NCI-H524 (cell line): Measurements from ENCODE around the gene LGALS9B.
A peak's percentile ranks its signal among the peaks of the same experiment; 100 is the strongest.
"Not testable (repeated sequence)": the region's sequence is repeated elsewhere in the genome, so short reads cannot be mapped to it uniquely, and the experiment has no call there.

Source experiments
- DNase-seq, 2 experiments: peaks; one replicate each; lab custom pipeline; 2025; lab: John Stamatoyannopoulos, UW

The LGALS9B gene

DNA sequence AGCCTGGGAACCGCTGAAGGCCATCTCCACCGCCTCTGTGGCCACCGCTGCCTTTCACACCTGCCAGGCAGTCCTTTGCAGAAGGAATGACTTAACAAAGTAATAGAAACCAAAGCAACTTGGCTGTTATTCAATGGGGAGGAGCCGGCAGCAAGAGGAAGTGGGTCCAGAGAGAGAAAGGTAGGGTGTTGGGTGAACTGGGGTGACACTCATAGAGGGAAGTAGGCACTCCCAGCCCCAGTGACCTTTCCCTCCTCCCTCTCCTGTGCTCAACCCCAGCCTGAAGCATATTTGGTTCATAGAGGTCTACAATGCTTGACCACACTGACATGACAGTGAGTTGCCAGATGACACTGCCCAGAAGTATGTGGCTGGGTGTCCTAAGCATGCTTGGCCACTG is at the start of gene LGALS9B:
TSS of gene LGALS9B (minus strand) at position 93 of the 400 bp plus-strand sequence. CDS start at position 24, 69 bp downstream.
- DNase-seq: not testable (repeated sequence)

DNA sequence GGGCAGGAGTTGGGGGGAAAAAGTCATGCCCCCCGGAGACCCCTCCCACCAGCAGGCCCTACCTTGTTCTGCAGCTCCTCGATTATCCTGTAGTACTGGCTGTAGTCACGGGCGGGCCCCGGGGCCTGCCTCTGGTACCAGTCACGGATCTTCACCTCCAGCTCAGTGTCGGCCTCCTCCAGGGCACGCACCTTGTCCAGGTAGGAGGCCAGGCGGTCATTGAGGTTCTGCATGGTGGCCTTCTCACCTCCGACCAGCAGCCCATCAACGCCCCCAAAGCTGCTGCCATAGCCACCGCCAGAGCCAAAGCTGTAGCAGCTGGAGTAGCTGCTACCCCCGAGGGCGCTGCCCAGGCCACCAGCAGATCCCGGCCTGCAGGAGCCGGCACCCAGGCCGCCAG is 49.6 kb upstream of the LGALS9B start:
- not testable (repeated sequence) for DNase-seq

DNA sequence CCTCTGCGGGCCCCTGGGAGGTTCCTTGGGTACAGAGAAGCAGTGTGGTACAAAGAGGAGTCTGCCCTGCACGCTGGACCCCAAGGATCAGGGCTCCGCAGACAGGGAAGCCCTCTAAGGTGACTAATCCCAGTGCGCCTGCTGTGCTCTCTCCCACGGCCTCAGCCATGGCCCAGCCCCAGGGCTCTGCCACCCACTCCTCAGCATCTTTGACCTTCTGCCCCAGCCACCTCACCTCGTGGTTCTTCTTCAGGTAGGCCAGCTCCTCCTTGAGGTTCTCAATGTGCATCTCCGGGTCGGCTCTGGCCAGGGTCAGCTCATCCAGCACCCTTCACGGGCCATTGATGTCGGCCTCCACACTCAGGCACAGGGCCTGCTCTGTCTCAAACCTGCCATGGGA is 47.8 kb upstream of the LGALS9B start:
- not testable (repeated sequence) for DNase-seq

DNA sequence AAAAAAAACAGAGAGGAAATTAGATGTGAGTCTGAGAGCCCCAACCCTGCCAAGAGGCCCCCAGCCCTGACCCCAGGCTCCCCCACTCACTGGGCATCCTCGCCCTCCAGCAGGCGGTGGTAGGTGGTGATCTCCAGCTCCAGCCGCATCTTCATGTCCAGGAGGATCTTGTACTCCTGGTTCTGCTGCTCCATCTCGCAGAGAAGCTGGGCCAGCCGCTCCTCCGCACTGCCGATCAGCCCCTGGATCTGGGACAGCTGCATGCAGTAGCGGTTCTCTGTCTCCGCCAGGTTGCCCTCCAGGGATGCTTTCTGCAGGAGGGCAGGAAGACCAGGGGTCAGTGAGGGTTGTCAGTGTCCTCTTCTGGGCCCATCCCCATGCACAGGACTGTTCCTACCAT is 46.2 kb upstream of the LGALS9B start:
- not testable (repeated sequence) for DNase-seq

DNA sequence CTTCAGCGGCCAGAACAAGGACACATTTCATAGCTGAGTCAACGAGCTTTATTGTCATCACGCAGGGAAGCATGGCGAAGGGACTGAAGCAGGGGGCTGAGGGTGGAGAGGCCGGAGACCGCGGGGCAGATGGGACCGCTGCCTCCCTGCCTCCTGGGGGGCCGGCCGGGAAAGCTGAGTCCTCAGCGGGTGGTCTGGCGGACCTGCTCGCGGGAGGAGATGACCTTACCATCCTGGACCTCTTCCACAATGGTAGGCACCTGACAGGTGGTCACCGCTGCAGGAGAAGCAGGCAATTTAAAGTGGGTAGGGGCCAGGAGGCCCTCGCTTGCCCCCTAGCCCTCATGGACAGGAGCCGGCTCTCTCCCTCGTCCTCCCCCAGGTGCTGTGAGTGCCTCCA is 45.0 kb upstream of the LGALS9B start:
- DNase-seq: not testable (repeated sequence)

DNA sequence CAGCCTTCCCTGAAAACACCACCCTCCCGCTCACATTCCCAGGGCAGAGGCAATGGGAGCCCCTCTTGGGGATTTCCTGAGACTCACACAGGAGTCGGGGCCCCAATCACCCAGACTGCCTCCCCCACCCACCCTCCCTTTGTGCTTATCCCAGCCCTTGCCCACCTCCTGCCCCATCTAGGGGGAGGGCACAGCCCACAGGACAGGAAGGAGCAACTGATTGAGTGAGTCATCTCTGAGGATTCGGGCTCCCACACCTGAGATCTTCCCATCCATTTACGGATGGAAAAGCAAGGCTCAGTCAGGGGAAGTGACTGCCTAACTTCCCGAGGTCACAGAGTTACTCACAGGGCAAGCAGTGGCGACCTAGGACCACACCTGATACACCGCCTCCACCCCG is 44.4 kb upstream of the LGALS9B start:
- DNase-seq: not testable (repeated sequence)

DNA sequence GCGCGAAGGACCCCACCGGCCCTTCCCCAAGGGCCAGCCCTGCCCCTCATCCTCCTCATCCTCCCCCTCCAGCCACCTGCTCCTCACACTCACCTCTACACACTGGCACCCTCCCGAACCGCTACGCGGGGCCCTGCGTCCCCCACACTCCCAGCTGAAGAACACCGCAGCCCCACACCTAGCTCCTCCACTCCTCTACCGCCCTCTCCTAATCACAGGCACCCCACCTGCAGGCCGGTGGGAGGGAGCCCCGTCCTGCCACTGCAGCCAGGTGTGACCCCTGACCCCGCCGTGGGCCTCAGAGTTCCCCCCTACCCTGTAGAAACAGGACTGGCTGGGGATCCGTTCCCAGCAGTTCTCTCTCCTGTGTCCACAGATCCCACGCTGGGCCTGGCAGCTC is 38.0 kb upstream of the LGALS9B start:
- not testable (repeated sequence) for DNase-seq

DNA sequence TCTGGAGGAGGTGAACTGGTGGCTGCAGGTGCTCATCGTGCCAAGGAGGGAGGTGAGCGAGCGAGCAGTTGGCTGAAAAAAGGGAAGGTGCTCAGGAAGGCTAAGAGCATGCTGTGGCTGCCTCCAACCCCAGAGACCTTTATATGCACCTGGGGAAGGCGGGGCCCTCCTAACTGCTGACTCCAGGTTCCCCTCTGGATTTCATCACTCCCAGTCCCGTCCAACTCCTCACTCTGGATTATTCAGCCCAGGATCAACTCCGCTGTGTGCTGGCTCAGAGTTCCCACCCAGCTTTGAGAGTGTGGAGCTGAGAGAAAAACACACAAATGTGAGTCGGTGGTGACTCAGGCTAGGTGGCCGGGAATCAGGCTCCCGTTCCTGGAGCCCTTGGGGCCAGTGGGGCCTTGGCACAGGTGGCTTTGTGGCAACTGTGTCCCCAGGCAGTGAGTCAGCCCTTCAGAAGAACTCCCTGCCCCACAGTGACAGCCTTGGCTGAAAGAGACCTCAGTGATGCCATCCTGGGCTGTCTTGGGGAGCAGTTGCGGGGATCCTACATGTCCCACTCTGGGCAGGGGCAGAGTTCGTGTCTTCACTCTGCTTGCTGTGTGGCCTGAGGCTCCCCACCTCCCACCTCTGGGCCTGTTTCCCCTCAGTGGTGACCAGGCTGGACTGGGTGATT is 37.2 kb upstream of the LGALS9B start:
- DNase-seq: not testable (repeated sequence)

DNA sequence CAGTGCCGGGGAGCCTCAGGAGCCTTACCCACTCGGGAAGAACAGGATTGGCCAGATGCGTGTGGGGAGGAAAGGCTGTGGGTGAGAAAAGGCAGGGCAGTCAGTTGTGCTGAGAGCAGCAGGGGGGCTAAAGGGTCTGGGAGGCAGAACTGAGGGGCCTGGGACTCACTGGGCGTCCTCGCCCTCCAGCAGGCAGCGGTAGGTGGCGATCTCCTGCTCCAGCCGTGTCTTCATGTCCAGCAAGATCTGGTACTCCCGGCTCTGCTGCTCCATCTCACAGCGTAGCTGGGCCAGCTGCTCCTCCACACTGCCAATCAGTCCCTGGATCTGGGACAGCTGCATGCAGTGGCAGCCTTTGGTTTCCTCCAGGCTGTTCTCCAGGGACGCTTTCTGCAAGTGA is 34.6 kb upstream of the LGALS9B start:
- DNase-seq: peak; percentile 1 to 27

DNA sequence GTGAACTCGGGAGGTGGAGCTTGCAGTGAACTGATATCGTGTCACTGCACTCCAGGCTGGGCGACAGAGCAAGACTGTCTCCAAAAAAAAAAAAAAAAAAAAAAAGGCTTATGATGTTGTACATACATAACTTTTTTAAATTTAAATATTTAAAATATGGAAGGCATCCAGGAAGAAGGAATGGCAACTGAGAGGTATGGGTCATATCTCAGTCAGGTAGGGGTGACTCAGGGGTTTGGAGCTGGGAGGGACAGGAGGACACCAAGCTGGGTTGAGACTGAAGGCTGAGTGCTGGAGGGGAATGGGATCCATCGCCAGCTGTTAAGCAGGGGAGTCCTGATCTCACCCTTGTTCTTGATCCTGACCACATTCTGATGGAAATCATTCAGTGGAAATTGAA is 33.0 kb upstream of the LGALS9B start:
- DNase-seq: not testable (repeated sequence)

DNA sequence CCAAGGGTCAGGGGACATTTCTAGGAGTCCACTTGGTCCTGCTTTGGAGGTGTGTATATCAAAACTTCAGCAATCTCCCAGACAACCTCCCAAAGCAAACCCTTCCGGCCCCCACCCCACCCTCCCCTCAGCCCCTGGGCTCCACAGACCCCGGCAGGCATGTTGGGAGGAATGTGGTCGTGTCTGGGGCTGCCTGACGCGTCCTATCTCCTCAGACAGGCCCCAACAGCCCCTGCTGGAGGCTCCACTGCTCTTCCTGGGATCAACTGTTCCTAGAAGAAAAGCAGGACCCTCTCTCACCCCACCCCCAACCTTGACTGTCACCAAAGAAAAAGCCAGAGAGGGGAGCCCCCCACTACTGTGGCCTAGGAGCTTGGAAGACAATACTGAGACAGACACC is 28.1 kb upstream of the LGALS9B start:
- DNase-seq: not testable (repeated sequence)

DNA sequence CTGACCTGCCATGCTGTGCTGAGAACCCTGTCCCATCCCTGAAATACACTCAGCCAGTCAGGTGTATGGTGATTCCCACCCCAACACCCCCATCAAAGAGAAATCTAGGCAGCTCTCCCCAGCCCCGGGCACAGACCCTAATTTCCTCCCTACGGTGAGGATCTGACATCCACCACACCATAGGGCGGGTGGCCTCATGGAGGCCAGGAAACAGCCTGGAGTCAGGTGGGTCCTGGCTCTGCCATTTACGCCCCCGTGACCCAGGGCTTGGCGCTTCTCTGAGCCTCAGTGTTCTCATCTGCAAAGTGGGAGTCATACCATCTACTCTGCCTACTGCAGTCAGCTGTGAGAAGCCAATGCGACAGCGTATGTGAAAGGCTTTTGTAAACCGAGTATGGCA is 27.4 kb upstream of the LGALS9B start:
- not testable (repeated sequence) for DNase-seq

DNA sequence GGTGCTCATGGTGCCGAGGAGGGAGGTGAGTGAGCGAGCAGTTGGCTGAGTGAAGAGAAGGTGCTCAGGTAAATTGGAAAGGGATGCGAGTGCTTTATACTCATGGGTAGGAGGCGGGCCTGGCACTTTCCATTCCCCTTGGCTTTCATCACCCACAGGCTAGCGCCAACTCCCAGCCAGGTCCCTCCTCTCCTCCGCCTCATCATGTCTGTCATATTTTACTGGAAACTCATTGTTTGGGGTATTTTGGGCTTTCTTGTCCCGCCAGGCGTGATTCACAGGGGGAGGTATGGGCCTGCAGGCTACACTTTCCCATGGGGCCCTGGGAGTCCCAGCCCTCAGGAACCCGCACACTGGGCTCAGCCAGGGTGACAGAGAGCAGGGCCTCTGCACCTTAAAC is 26.8 kb upstream of the LGALS9B start:
- DNase-seq: not testable (repeated sequence)

DNA sequence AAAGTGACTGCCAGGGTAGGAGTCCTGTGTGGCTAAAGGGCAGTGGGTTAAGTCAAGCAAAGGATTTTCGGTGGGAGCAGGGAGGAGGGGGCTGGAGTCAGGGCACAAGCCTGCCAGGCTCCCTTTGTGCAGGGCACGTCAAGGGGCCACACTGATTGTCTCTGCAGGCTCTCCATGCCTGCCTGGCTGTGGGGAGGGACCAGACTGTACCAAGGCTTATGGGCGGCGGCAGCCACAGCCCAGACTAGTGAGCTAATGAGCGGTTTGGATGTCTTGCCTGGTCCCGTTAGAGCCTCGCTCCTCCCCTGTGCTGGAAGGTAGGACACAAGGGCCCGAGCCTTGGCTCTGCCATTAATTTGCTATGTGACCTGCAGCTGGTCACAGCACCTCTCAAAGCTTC is 25.6 kb upstream of the LGALS9B start:
- not testable (repeated sequence) for DNase-seq

DNA sequence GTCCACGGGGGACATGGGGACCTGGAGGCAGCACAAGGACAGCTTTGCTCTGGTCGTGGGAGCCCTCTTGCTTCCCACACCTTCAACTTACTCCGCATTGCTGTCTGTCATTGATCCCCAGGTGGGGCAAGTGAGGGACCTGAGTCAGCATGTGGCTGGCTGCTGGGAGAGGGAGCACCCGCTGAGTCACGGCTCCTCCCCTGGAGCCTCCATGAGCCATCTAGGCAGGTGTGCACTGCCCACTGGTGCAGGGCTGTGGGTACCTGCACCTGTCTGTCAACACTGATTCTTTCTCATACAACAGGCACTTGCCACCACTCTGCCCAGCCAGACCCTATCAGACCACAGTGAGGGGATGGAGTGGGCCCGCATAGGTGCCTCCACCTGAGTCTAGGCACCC is 24.8 kb upstream of the LGALS9B start:
- not testable (repeated sequence) for DNase-seq

DNA sequence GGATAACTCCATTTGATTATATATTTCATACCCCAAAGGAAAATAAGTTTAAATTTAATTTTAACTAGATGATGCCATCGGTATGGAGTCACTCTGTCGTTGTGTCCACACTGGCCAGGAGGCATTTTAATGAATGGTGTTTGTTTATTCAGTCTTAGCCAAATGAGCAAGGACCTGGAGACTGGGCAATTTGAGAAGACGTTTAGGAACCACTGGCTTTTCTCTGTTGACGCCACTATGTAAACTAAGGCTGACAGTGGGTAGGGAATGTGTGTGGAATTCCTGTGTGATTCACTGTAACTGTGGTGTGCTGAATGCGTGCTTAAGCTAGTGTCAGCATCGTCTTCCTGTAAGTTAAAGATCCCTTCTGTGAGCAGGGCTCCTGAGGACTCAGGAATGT is 17.6 kb upstream of the LGALS9B start:
- DNase-seq: not testable (repeated sequence)

DNA sequence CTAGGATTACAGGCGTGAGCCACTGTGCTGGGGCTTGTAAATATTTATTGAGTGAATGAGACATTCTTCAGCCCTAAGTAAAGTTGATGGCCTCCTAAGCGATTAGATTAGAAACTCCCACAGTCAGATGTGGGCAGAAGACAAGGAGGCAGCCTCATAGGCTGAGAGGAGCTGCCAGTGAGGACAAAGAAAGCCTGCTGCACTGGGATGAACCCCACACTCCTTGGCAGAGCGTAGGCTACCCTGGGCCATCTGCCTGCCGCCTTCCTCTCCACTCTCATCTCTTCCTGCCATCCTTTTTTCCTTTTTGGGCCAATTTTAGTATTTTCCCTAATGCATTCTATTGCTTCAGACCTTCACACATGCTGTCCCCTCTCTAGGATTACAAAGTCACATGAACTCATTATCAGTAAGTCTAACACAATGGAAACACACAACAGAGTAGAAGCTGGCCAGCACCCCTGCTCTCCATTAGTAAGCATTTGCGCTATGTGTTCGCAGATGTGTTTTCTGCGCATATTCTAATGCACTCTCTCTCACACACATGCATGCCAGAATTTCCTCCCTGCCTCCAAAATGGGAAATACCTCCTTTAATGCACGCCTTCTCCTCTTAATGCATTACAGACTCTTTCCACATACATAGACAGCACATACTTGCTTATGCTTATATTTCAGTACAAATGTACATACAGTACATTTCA is 12.7 kb upstream of the LGALS9B start:
- DNase-seq: not testable (repeated sequence)

DNA sequence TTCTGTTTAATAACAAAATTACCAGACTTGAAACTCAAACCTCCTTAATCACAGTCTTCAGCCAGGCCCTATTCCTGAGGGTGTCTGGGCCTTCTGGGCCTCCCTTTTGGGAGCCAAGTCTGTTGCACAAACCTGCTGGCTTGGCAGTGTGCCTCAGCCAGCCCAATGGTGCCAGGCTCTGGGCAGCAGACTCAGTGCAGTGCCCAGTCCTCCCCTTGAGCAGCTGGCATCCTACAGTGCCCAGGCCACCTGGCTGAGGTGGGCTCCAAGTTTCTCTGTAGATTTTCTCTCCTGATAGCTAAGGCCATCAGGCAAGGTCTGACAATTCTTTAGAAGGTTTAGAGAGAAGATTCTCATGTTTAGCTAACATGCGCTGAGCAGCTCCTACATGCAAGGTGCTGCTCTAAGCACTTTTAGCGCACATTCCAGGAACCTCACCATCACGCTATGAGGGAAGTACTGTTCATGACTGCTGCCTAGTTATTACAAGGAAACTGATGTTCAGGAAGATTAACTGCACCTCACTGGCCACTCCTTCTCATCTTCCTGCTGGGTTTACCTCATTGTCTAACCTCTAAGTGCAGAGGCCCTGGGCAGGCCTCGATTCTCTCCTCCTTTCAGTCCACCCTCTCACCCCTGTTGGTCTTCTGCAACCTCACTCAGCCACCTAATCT is 10.2 kb upstream of the LGALS9B start:
- not testable (repeated sequence) for DNase-seq

DNA sequence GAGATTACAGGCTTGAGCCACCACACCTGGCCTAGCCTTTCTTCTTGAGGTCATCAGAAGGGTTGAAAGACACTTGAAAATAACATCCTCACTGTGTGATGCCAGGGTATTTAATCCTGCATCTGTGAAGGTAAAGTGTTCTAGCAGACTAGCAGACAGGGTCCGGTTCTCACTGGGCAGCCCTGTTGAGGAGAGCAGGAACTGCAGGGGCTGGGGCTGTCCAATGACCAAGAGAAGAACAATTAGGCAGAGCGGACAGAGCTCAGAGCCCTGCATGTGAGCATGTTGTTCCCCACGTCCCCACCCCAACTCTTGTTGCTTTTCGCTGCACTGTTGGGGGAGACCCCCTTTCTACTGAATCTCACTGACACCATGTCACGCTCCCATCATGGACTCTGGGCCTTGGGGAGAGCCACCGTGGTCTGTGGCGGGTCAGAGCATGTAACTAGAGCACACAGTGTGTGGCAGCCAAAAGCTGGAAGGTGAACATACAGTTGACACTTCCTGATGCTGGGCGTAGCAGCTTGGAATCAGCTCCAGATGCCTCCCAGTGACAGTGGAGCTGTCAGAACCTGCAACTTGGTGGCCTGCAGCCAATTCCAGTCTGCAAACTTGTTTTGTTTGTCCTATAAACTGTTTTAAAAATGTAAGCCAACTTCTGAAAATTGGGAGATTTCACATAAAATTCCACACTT is 7.9 kb upstream of the LGALS9B start:
- not testable (repeated sequence) for DNase-seq

DNA sequence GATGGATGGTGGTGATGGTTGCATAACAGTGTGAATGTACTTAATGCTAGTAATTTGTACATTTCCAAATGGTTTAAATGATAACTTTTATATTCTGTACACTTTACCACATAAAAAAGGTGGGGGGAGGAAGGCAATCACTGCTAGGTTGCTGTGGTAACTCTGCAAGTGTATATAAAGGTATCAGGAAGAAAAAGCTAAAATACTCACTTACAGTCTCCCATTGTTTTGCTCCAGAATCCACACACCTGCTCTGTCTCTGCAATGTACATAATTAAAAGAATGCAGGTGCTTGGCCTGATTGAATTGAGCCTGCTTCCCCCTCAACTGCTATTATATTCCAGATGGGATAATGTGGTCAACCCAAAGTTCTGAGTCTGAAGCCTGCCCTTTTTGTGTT is 6.7 kb upstream of the LGALS9B start:
- not testable (repeated sequence) for DNase-seq

DNA sequence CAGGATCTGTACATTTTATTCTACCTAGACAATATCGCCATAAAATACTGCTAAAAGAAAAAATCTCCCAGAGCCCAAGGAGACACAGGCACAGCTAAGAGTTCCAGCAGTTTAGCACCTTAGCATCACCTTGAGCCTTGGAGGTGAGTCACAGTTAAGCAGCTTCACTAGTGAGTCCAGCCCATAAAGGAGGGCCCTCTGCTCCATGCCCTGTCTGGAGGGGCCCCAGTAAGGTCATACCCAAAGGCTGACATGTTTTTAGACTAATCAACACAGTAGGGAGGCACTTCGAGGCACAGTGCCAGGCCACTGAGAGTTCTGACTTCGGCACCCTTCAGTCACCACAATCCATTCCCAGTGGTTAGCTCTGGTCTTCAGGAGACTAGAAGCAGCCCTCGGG is 2.6 kb upstream of the LGALS9B start:
- not testable (repeated sequence) for DNase-seq

DNA sequence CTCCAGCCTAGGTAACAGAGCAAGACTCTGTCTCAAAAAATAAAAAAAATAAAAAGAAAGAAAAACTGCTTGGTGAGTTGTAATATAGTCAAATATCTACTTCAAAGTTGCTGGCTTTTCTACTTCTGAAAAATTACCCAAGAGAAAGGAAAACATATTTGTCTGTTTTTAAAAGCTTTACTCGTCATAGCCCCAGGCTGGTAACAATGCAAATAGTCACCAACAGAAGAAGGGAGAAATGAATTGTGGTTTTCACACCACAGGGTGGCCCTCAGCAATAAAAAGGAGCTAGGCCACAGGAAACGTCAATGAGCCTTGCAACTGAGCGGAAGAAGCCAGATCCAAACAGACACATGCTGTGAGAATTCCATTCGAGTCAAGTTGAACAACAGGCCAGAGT is 1.8 kb upstream of the LGALS9B start:
- not testable (repeated sequence) for DNase-seq
